NCI-H2029 (cell line): Measurements from ENCODE around the gene KIRREL3.

Experiments used
- DNase-seq: peaks from one replicate; lab custom pipeline; 2025; lab: John Stamatoyannopoulos, UW

KIRREL3 gene

DNA sequence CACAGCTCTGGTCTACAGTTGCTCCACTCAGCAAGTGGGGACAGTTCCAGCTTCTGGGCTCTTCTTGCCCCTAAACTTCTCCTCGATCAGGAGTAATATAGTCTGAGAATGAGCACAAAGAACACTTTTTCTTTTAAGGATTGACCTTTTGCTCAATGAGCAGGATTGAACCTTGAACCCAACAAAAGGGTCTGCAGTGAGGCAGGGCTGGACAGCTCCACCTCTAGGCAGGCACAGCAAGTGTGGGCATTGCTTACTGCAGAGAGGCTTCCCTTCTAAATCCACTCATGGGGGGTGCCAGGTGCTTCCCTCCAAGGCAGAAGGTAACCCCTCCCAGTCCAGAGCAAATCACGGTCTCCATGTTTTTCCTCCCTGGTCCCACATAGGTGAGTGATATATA, 365.6 kb downstream of the KIRREL3 start:
- no peak for DNase-seq

GRCh38 chr11:126633330-126633729, 367.2 kb downstream of the KIRREL3 start:
- DNase-seq = no peak

DNA sequence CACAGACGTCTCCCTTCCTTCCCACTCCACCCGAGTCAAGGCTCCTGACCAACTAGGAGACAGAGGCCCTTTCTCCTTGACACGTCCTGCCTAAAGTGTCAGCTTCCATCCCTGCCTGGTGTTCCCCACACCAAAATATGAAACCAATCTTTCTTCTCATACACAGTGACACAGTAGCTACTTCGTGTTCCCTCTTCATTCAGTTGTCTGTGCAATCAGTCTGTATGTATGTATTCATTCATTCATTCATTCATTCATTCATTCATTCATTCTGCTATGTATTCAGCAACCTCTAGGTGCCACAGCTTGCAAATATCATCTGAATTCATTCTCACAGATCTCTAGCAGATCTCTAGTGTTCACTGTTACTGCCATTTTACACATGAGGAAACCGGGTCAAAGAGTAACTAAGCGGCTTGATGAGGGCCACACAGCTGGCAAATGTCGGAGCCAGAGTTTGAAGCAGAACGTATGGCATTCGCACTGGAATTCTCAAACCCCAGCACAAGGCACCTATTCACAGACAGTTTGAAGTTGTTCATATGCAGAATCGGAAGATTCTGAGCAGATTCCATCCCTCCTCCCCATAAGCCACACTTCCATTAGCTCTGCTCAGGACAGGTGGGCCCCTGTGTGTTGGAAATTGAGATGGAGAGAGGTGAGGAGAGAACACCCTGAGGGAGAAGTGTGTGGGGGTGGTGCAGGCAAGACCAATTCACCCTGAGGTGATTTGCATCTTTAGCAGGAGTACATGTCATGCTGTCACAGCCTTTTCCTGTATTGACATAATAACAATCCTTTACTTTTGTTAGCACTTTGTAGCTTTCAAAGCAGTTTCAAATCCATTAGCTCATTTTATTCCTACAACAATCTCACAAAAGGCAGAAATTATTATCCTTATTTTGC, 369.4 kb downstream of the KIRREL3 start:
- DNase-seq = no peak

- no peak for DNase-seq
These were observed 370.1 kb downstream of the KIRREL3 start for GRCh38 chr11:126630488-126630887.

- DNase-seq = no peak
These were observed 371.6 kb downstream of the KIRREL3 start for GRCh38 chr11:126628790-126629621.

- no peak for DNase-seq
These were observed 372.1 kb downstream of the KIRREL3 start for GRCh38 chr11:126628450-126628789.

- DNase-seq = no peak
These were observed 373.1 kb downstream of the KIRREL3 start for GRCh38 chr11:126627421-126627820.

DNA sequence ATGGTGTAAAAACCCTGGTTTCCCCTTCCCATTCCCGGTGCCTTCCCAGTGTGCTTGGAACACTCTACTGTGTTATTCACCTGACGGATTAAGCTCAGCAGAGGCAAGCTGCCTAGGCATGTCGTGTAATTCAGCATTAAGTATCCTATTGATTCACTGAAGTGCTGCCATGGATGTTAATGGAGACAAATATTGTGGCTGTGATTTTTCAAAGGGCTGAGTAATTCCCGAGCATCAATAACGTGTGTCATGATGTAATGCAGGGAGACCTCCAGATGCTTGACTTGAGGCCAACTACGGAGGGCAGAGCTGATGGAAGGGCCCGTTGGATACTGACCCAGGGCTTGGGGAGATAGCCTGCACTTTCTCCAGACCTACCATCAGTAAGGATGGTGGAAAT, 376.1 kb downstream of the KIRREL3 start:
- no peak for DNase-seq

DNA sequence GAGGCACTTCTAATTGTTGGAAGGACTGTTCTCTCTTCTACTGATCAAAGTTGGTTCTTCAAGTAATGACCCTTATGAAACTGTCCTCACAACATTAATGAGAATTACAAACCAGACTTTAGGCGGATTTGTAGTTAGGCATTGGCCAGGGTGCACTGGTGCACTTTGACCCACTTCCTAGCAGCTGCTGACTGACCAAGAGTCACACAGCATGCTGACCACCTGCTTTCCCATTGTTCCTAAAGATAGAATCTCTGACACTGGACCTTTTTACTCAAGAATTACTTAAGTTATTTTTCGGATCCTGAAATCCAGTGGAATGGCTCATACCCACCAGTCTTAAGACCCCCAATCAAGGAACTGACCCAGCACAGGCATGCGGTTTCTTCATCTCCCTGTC, 381.1 kb downstream of the KIRREL3 start:
- DNase-seq = no peak

DNA sequence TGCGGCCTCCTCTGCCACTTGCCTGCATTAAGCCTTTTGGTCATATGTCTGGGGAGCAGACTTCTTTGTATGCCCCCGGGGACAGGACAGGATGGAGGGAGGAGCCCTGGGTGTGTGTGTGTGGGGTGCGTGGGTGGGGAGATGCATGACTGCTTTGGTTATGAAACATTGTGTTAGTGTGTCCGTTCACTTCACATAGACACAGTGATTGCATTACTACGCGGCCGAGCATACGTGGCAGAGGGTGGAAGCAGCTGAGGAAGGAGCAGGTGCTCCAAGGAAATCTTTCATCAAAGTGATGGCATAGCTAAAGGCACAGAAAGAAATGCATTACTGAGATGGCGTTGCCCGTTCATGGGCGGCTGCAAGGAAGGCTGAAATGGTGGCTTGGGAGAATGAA, 384.7 kb downstream of the KIRREL3 start:
- no peak for DNase-seq

GRCh38 chr11:126613272-126613671, 387.3 kb downstream of the KIRREL3 start:
- DNase-seq = no peak

DNA sequence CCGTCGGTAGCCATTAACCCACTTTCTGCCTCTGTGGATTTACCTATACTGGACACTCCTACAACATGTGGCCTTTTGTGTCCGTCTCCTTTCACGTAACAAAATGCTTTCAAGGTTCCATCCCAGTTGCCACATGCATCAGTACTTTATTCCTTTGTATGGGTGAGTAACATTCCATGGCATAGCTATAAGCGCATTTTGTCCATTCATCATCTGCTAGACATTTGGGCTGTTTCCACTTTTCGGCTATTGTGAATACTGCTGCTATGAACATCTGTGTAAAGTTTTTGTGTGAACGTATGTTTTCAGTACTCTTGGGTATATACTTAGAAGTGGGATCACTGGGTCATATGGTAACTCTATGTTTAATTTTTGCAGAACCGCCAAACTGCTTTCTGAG, 387.9 kb downstream of the KIRREL3 start:
- DNase-seq = no peak

GRCh38 chr11:126611438-126611837, 389.1 kb downstream of the KIRREL3 start:
- no peak for DNase-seq

DNA sequence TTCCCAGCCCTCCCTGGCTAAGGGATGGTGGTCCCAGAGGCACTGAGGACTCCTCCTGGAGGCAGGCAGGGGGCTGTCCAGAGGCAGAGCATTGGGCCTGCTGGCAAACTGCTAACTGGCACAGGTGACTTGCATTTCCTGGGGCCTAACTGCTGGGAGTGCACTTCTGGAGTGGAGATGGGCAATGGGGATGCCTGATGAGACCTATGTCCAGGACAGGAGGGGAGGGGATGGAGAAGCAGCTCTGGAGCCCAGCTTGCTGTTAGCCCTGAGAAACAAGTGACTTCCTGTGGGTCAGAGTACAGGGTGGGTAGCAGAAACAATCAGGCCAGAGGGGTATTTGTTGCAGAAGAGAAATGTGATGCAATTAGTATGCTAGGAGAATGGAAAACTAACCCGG, 391.9 kb downstream of the KIRREL3 start:
- DNase-seq = no peak

GRCh38 chr11:126607776-126608541, 392.6 kb downstream of the KIRREL3 start:
- no peak for DNase-seq

GRCh38 chr11:126607374-126607773, 393.2 kb downstream of the KIRREL3 start:
- DNase-seq = peak; percentile 40

DNA sequence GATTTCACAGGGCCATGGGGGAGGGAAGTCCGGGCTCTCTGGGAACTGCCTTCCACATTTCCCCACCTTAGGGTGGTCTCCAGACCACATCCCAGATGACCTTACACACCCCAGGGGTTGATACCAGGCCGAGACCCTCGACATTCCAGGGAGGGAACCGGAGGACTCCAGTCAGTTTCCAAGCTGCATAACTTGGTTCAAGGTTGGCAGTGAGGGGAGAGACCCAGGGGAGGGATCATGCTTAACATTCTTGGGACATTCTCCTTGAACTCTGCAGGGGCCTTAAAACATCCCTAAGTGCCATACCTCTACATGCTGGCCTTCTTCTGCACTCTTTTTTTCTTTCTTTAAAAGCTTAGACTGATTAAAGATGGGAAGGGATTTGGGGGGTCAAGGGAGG, 394.1 kb downstream of the KIRREL3 start:
- no peak for DNase-seq

DNA sequence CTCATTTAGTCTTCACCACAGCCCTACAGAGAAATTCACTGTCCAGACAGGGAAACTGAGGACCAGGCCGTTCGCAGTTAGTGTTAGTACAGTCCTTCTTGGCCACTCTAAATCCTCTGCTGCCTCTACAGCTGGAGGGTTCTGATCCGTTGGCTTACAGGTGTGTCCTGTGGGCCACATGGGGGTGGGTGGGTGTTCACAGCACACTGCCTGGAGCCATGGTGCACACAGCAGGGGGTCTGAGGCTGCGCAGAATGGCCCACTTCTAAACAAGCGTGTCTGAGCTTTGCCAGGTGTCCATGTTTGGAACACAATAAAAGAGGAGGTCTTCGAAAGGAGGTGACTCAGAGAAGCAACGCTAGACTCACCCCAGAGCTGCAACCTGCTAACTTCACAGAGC, 396.1 kb downstream of the KIRREL3 start:
- DNase-seq = no peak

GRCh38 chr11:126603486-126603885, 397.1 kb downstream of the KIRREL3 start:
- DNase-seq = no peak

GRCh38 chr11:126602993-126603392, 397.6 kb downstream of the KIRREL3 start:
- no peak for DNase-seq

DNA sequence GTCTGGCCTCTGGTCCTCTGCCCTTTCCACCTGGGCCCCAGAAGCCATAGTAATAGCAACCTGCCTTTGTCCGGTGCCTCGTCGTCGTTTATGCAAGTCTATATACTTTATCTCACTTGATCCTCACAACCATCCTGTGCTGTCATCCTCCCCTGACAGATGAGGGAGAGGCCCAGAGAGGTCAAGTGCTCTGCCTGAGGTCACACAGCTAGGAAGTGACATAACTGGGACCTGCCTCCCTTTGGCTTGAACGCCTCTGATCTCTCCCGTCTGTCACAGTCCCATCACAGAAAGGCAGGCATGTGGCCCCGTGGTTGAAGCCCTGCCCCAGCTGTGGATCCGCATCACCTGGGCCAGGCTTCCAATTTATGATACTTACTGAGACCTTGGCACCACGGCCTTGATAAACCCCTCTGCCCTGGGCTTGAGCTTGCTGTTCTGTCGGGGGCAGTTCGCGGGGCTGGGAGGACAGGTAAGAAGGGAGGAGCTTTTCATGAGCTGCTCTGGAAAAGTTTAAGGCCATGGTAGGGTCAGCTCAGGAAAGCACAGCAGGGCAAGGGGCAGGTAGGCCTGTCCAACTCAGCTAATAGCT, 398.1 kb downstream of the KIRREL3 start:
- DNase-seq = no peak
